ENCODE measurements around the gene PIM1. TPM values are rescaled to one million over a fixed set of nuclear protein-coding genes. Genes with fewer than 3 reads are reported as not detected.

The PIM1 gene
- total RNA-seq, 1 experiment from 2014 or later = 8.9 TPM

- CTCF ChIA-PET = interaction anchor here (0.5 to 3.4 kb wide), 18 partner anchors 8 to 450 kb away, joined by 3 to 68 read pairs (median 4); partner anchors contain the start of gene PIM1
- POLR2A ChIA-PET (ENCODE audit: low non-redundant PET) = interaction anchor here (0.5 kb wide), 2 partner anchors 34 to 615 kb away, joined by 3 to 5 read pairs; no protein-coding TSS in a partner anchor
- intact Hi-C loops (cut with micrococcal nuclease; ENCODE audit: unreplicated experiment) = loop anchor here (1.0 to 10.0 kb wide), 4 partner anchors 158 to 443 kb away; partner anchors contain the start of gene C6orf89
- H3K36me3 ChIP-seq (ENCODE audit: insufficient read depth, low read length, poor library complexity, severe bottlenecking) = no peaks in the 10 kb centered on the region
- no peak for DNase-seq (ENCODE audit: low spot score)
- BruUV-seq (replicated peaks) = no TSS peak
- H3K27ac ChIP-seq (ENCODE audit: low read depth, low read length, poor library complexity, severe bottlenecking) = no peak overlapping the region
- H3K4me3 ChIP-seq (ENCODE audit: low read depth, low read length, poor library complexity, severe bottlenecking) = no peak overlapping the region
- TF ChIP-seq EZH2 (IDR thresholded peaks at IDR 0.05; ENCODE audit: borderline replicate concordance, low read depth, low read length, poor library complexity, severe bottlenecking) = no peak
- TF ChIP-seq CTCF (conservative IDR thresholded peaks at IDR 0.05; ENCODE audit: low read depth, low read length) = no peak
- H3K9me3 ChIP-seq (ENCODE audit: low read depth, low read length, poor library complexity, severe bottlenecking) = no peaks in the 10 kb centered on the region
- H3K27me3 ChIP-seq (replicated peaks; ENCODE audit: insufficient read depth, low read depth, low read length, poor library complexity) = no peaks in the 10 kb centered on the region
- H3K4me1 ChIP-seq (ENCODE audit: insufficient read depth, low read length, poor library complexity, severe bottlenecking) = no peaks in the 10 kb centered on the region
These were observed 39.7 kb downstream of the PIM1 start for GRCh38 chr6:37209461-37210205.

- peak; percentile 87 for DNase-seq (ENCODE audit: low spot score)
These were observed 40.5 kb downstream of the PIM1 start for GRCh38 chr6:37210313-37210968.

More at GRCh38 chr6:37210313-37210968, 40.5 kb downstream of the PIM1 start:
- Histone ChIP-seq H3K27me3 (replicated peaks; ENCODE audit: insufficient read depth, low read depth, low read length, poor library complexity) (no peaks in the 10 kb centered on the region), H3K4me3 (ENCODE audit: low read depth, low read length, poor library complexity, severe bottlenecking) (no peak overlapping the region), H3K27ac (ENCODE audit: low read depth, low read length, poor library complexity, severe bottlenecking) (no peak overlapping the region), H3K36me3 (ENCODE audit: insufficient read depth, low read length, poor library complexity, severe bottlenecking) (no peaks in the 10 kb centered on the region), H3K4me1 (ENCODE audit: insufficient read depth, low read length, poor library complexity, severe bottlenecking) (no peaks in the 10 kb centered on the region), H3K9me3 (ENCODE audit: low read depth, low read length, poor library complexity, severe bottlenecking) (no peaks in the 10 kb centered on the region)
- CTCF ChIA-PET = interaction anchor here (0.5 to 3.4 kb wide), 19 partner anchors 9 to 451 kb away, joined by 3 to 68 read pairs (median 4); partner anchors contain the start of gene PIM1
- no TSS peak for BruUV-seq (replicated peaks)
- POLR2A ChIA-PET (ENCODE audit: low non-redundant PET) = interaction anchor here (0.5 kb wide), 2 partner anchors 35 to 616 kb away, joined by 3 to 5 read pairs; no protein-coding TSS in a partner anchor
- intact Hi-C loops (cut with micrococcal nuclease; ENCODE audit: unreplicated experiment) = loop anchor here (1.0 to 10.0 kb wide), 3 partner anchors 192 to 444 kb away; partner anchors contain the start of gene C6orf89
- TF ChIP-seq CTCF (conservative IDR thresholded peaks at IDR 0.05; ENCODE audit: low read depth, low read length) (peak; percentile 91), EZH2 (IDR thresholded peaks at IDR 0.05; ENCODE audit: borderline replicate concordance, low read depth, low read length, poor library complexity, severe bottlenecking) (no peak)

Data from A673 (cell line).